Neural cell (in vitro differentiated cells): ENCODE results near the gene WNK3.

ENCODE experiments used
- CTCF ChIP-seq: fragments of 450-650 bp; IDR thresholded peaks from 2 replicates; pipeline ENCODE4 v1.5.1; 2014; ENCODE audit warnings: antibody characterized with exemption, mild to moderate bottlenecking, moderate library complexity; ENCODE audit not compliant: poor library complexity, severe bottlenecking
- EP300 ChIP-seq: fragments of 450-650 bp; conservative IDR thresholded peaks from 2 replicates; pipeline ENCODE4 v1.6.1; 2014; ENCODE audit warnings: antibody characterized with exemption, mild to moderate bottlenecking, moderate library complexity; ENCODE audit not compliant: poor library complexity, severe bottlenecking
- EZH2 ChIP-seq: fragments of 200-600, 300-800 bp; shearing (Covaris generic), sonication (generic); IDR thresholded peaks from 2 replicates; pipeline ENCODE4 v1.6.1; 2014; ENCODE audit warnings: antibody characterized with exemption, low read length, borderline replicate concordance, mild to moderate bottlenecking; ENCODE audit not compliant: insufficient read depth, poor library complexity, severe bottlenecking
- MXI1 ChIP-seq: fragments of 450-650 bp; conservative IDR thresholded peaks from 2 replicates; pipeline ENCODE4 v1.6.1; 2014; ENCODE audit warnings: antibody characterized with exemption, mild to moderate bottlenecking; ENCODE audit not compliant: poor library complexity, severe bottlenecking
- POLR2AphosphoS5 ChIP-seq: IDR thresholded peaks from 2 replicates; pipeline ENCODE4 v1.6.1; 2012
- RAD21 ChIP-seq: fragments of 450-650 bp; conservative IDR thresholded peaks from 2 replicates; pipeline ENCODE4 v1.6.1; 2014; ENCODE audit warnings: antibody characterized with exemption, mild to moderate bottlenecking, moderate library complexity
- REST ChIP-seq: IDR thresholded peaks from 2 replicates; pipeline ENCODE4 v1.6.1; 2012; ENCODE audit warnings: borderline replicate concordance
- SMC3 ChIP-seq: fragments of 450-650 bp; conservative IDR thresholded peaks from 2 replicates; pipeline ENCODE4 v1.6.1; 2014; ENCODE audit warnings: antibody characterized with exemption, mild to moderate bottlenecking, moderate library complexity; ENCODE audit not compliant: poor library complexity
- TAF1 ChIP-seq: IDR thresholded peaks from 2 replicates; pipeline ENCODE4 v1.6.1; 2012; ENCODE audit warnings: low read depth

- no peak for TF ChIP-seq SMC3
- no peak for TF ChIP-seq CTCF
- TF ChIP-seq POLR2AphosphoS5 = no peak
- no peak for TF ChIP-seq EZH2
- TF ChIP-seq MXI1 = no peak
- no peak for TF ChIP-seq TAF1
- TF ChIP-seq EP300 = no peak
- TF ChIP-seq REST = no peak
- TF ChIP-seq RAD21 = no peak
Measured at GRCh38 chrX:54171527-54172250, 186.2 kb downstream of the WNK3 start.
